K562 (cell line): Measurements from ENCODE around the gene CACNA2D3.

Experiments
- CTCF ChIP-seq, 3 experiments: IDR thresholded peaks in 2 of 3; conservative IDR thresholded peaks in 1 of 3; 2 replicates each; pipeline ENCODE4 v1.5.1; 2011 to 2012; ENCODE audit warnings: low read length in 3 of 3, mild to moderate bottlenecking in 3 of 3, control low read depth in 2 of 3, improper control_type of control experiment in 1 of 3, inconsistent platforms in 1 of 3, low read depth in 1 of 3, mixed read lengths in 1 of 3, moderate library complexity in 1 of 3; ENCODE audit not compliant: insufficient read depth in 2 of 3
- EZH2 ChIP-seq: IDR thresholded peaks from 2 replicates; pipeline ENCODE4 v1.6.1; 2012; ENCODE audit warnings: low read depth, mild to moderate bottlenecking, inconsistent platforms, low read length, borderline replicate concordance
- MAX ChIP-seq: sonication (generic); formaldehyde crosslinking; IDR thresholded peaks from 2 replicates; pipeline ENCODE4 v1.9.0; 2022; ENCODE audit warnings: mild to moderate bottlenecking, missing genetic modification reagents
- SAP30 ChIP-seq: fragments of 200-600 bp; sonication (generic); IDR thresholded peaks from 2 replicates; pipeline ENCODE4 v1.6.1; 2012; ENCODE audit warnings: borderline replicate concordance, low read depth, mild to moderate bottlenecking, moderate library complexity, low read length, control low read depth, inconsistent platforms; ENCODE audit not compliant: insufficient read depth, poor library complexity, severe bottlenecking

GRCh38 chr3:54232618-54233017, 110.3 kb downstream of the CACNA2D3 start:
- TF ChIP-seq SAP30 (no peak), EZH2 (no peak), CTCF (IDR thresholded peaks at IDR 0.05 in 2 of 3, conservative IDR thresholded peaks at IDR 0.05 in 1 of 3; ENCODE audit: insufficient read depth in 2 of 3, low read depth in 1 of 3, low read length in 3 of 3) (no peak), MAX (CRISPR knock-in tag) (no peak)
